Measurements from ENCODE around the gene DOCK10.

DOCK10 gene

GRCh38 chr2:224976629-224977525 lies 65.4 kb downstream of the DOCK10 start:
- no peak for DNase-seq (ENCODE audit: low read depth in 2 of 2)

- DNase-seq (ENCODE audit: low read depth in 2 of 2): no peak
Measured at GRCh38 chr2:224975761-224976160, 66.5 kb downstream of the DOCK10 start.

GRCh38 chr2:224973112-224974016 lies 68.9 kb downstream of the DOCK10 start:
- DNase-seq (ENCODE audit: low read depth in 2 of 2): no peak

- no peak for DNase-seq (ENCODE audit: low read depth in 2 of 2)
Measured at GRCh38 chr2:224971214-224971613, 71.1 kb downstream of the DOCK10 start.

GRCh38 chr2:224970311-224970710 lies 72.0 kb downstream of the DOCK10 start:
- no peak for DNase-seq (ENCODE audit: low read depth in 2 of 2)

GRCh38 chr2:224969633-224970260 lies 72.5 kb downstream of the DOCK10 start:
- DNase-seq (ENCODE audit: low read depth in 2 of 2): no peak

- DNase-seq (ENCODE audit: low read depth in 2 of 2): no peak
Measured at GRCh38 chr2:224969095-224969494, 73.2 kb downstream of the DOCK10 start.

- no peak for DNase-seq (ENCODE audit: low read depth in 2 of 2)
Measured at GRCh38 chr2:224968051-224968450, 74.2 kb downstream of the DOCK10 start.

GRCh38 chr2:224966613-224967012 lies 75.7 kb downstream of the DOCK10 start:
- DNase-seq (ENCODE audit: low read depth in 2 of 2): no peak

- no peak for DNase-seq (ENCODE audit: low read depth in 2 of 2)
Measured at GRCh38 chr2:224959556-224959955, 82.7 kb downstream of the DOCK10 start.

- no peak for DNase-seq (ENCODE audit: low read depth in 2 of 2)
Measured at GRCh38 chr2:224958873-224959272, 83.4 kb downstream of the DOCK10 start.

- DNase-seq (ENCODE audit: low read depth in 2 of 2): peak; percentile 78 to 82
Measured at GRCh38 chr2:224958462-224958857, 83.8 kb downstream of the DOCK10 start.

- no peak for DNase-seq (ENCODE audit: low read depth in 2 of 2)
Measured at GRCh38 chr2:224957540-224958461, 84.5 kb downstream of the DOCK10 start.

- DNase-seq (ENCODE audit: low read depth in 2 of 2): no peak
Measured at GRCh38 chr2:224956706-224957105, 85.6 kb downstream of the DOCK10 start.

GRCh38 chr2:224954980-224955379 lies 87.3 kb downstream of the DOCK10 start:
- DNase-seq (ENCODE audit: low read depth in 2 of 2): no peak

GRCh38 chr2:224952936-224953657 lies 89.2 kb downstream of the DOCK10 start:
- no peak for DNase-seq (ENCODE audit: low read depth in 2 of 2)

GRCh38 chr2:224951723-224952481 lies 90.4 kb downstream of the DOCK10 start:
- DNase-seq (ENCODE audit: low read depth in 2 of 2): no peak

GRCh38 chr2:224948859-224949258 lies 93.4 kb downstream of the DOCK10 start:
- peak in 1 of 2 experiments; percentile 31 for DNase-seq (ENCODE audit: low read depth in 2 of 2)

GRCh38 chr2:224948005-224948404 lies 94.3 kb downstream of the DOCK10 start:
- DNase-seq (ENCODE audit: low read depth in 2 of 2): no peak

- DNase-seq (ENCODE audit: low read depth in 2 of 2): no peak
Measured at GRCh38 chr2:224947566-224947965, 94.7 kb downstream of the DOCK10 start.
